Right atrium auricular region (tissue), 2 donors: Measurements from ENCODE around the gene EBPL. TPM values are rescaled to one million over a fixed set of nuclear protein-coding genes. Genes with fewer than 3 reads are reported as not detected.

Experiments
- DNase-seq: peaks from one replicate; pipeline ENCODE4 v3.0.0-alpha.2; 2019; ENCODE audit warnings: low spot score
- H3K27ac ChIP-seq, 2 donors: fragments of 200-600 bp; sonication (generic); 1 replicate in 1 of 2; 2 replicates in 1 of 2; pipeline ENCODE4 v1.5.1; 2016 to 2019
- H3K27me3 ChIP-seq, 2 donors: fragments of 200-600 bp; sonication (generic); one replicate each; pipeline versions ENCODE4 v1.5.1 to v1.6.0; 2017 to 2019
- H3K36me3 ChIP-seq: fragments of 200-600 bp; sonication (generic); one replicate; pipeline ENCODE4 v1.5.1; 2016
- H3K4me1 ChIP-seq, 2 donors: fragments of 200-600 bp; sonication (generic); one replicate each; pipeline versions ENCODE4 v1.5.1 to v1.6.0; 2017 to 2019
- H3K4me3 ChIP-seq, 2 donors: fragments of 200-600 bp; sonication (generic); 1 replicate in 1 of 2; 2 replicates in 1 of 2; pipeline ENCODE4 v1.5.1; 2017 to 2019; ENCODE audit warnings: mild to moderate bottlenecking in 1 of 2, moderate library complexity in 1 of 2
- H3K9me3 ChIP-seq, 2 donors: fragments of 200-600 bp; sonication (generic); one replicate each; pipeline ENCODE4 v1.5.1; 2019
- CTCF ChIP-seq, 2 donors: fragments of 200-600 bp; sonication (generic); IDR thresholded peaks; one replicate each; pipeline ENCODE4 v1.5.1; 2019; ENCODE audit warnings: antibody characterized with exemption in 2 of 2
- total RNA-seq, 2 donors: library from RNA; depleted of rRNA; stranded (reverse); fragments of >200 nt; gene quantifications; one replicate each; pipeline ENCODE4 v1.1.0, GENCODE V29; 2016

Gene EBPL
- total RNA-seq, 2 donors from 2014 or later: 17.6 to 22.6 TPM

DNA sequence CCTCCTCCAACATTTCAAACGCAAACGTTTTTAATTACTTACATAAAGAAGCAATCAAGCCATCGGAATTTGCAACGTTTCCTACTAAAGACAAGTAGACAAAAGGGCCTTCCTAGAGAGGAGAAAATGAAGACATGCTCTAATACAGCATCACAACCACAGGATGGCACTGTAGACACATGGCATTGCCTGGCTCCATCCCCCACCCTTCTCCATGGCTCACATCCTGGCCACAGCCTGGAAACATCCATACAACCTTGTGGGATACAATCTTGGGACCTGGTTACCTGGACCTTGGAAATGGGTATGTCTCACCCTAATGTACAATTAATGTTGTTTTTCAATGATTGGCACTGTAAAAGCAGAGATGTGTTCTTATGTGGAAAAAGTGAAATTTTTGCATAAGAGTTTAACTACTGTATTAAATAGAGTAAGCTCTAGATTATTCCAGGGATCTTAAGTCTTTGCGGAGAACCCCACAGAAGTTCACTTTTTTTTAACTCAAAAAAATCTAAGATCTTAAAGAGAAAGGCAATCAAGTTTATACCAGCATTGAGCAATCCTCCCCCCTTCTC is 21.5 kb downstream of the EBPL start:
- Histone ChIP-seq H3K27ac (no peak overlapping the region), H3K4me1 (no peaks in the 10 kb centered on the region), H3K27me3 (no peaks in the 10 kb centered on the region), H3K9me3 (no peaks in the 10 kb centered on the region), H3K4me3 (no peak overlapping the region), H3K36me3 (no peaks in the 10 kb centered on the region)
- no peak for DNase-seq
- TF ChIP-seq CTCF (IDR thresholded peaks at IDR 0.05): peak; percentile 48 to 84

DNA sequence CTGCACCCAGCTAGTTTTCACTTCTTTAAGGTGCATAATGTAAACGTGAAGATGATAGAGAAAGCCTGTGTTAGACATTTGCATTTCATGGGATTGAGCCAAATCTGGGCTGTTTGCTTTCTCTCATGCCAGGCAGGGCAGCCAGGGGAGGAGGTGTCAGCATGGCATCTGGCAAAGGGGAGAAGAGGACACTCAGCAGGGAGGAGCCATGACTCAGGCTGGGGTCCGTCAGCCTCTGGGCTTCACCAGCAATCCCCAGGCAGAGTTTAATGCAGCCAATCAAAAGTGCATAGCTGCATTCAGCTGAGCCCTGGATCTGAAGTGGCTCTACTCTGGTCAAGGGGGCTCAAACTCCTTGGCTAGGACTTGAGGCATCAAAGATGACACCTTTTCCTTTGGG is 23.5 kb downstream of the EBPL start:
- Histone ChIP-seq H3K27ac (no peak overlapping the region), H3K27me3 (no peaks in the 10 kb centered on the region), H3K36me3 (no peaks in the 10 kb centered on the region), H3K4me3 (no peak overlapping the region), H3K9me3 (no peaks in the 10 kb centered on the region), H3K4me1 (no peaks in the 10 kb centered on the region)
- DNase-seq: no peak
- TF ChIP-seq CTCF (IDR thresholded peaks at IDR 0.05): no peak

- Histone ChIP-seq H3K9me3 (no peaks in the 10 kb centered on the region), H3K27me3 (no peaks in the 10 kb centered on the region), H3K4me3 (no peak overlapping the region), H3K36me3 (no peaks in the 10 kb centered on the region), H3K27ac (no peak overlapping the region), H3K4me1 (no peaks in the 10 kb centered on the region)
- DNase-seq: no peak
- no peak for TF ChIP-seq CTCF (IDR thresholded peaks at IDR 0.05)
Observed at GRCh38 chr13:49664606-49665005, 26.7 kb downstream of the EBPL start.

- Histone ChIP-seq H3K27me3 (no peaks in the 10 kb centered on the region), H3K27ac (no peak overlapping the region), H3K36me3 (no peaks in the 10 kb centered on the region), H3K4me1 (no peaks in the 10 kb centered on the region), H3K9me3 (no peaks in the 10 kb centered on the region), H3K4me3 (no peak overlapping the region)
- TF ChIP-seq CTCF (IDR thresholded peaks at IDR 0.05): no peak
- no peak for DNase-seq
Observed at GRCh38 chr13:49657241-49657641, 34.0 kb downstream of the EBPL start.

DNA sequence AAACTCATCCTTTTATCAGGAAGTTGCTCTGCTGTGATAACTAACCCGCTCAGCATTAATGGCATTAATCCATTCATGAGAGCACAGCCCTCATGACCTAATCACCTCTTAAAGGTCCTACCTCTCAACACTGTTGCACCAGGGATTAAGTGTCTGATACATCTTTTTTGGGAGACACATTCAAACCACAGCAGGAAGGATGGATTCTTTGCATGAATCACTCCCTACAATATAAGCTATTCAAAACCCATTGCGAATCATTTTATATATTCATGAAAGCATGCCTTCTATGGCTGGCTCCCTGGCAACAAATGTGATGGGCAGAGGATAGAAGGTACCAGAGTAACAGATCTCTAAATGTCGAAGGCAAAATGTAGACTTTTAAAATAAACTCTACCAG is 35.4 kb downstream of the EBPL start:
- Histone ChIP-seq H3K4me3 (no peak overlapping the region), H3K4me1 (no peaks in the 10 kb centered on the region), H3K27me3 (no peaks in the 10 kb centered on the region), H3K36me3 (no peaks in the 10 kb centered on the region), H3K27ac (no peak overlapping the region), H3K9me3 (no peaks in the 10 kb centered on the region)
- no peak for TF ChIP-seq CTCF (IDR thresholded peaks at IDR 0.05)
- no peak for DNase-seq

GRCh38 chr13:49654011-49654410 is 37.3 kb downstream of the EBPL start:
- H3K4me1 ChIP-seq: no peaks in the 10 kb centered on the region
- no peak overlapping the region for H3K4me3 ChIP-seq
- no peak for DNase-seq
- no peak for TF ChIP-seq CTCF (IDR thresholded peaks at IDR 0.05)
- no peaks in the 10 kb centered on the region for H3K9me3 ChIP-seq
- no peak overlapping the region for H3K27ac ChIP-seq
- H3K27me3 ChIP-seq: no peaks in the 10 kb centered on the region
- H3K36me3 ChIP-seq: no peaks in the 10 kb centered on the region
